Fibroblast of lung (primary cell): Measurements from ENCODE around the gene CCDC78. TPM values are rescaled to one million over a fixed set of nuclear protein-coding genes. Genes with fewer than 3 reads are reported as not detected.

Experiments
- DNase-seq, 2 donors: peaks; one replicate each; pipeline versions ENCODE4 v3.0.0 to v3.0.0-alpha.2; 2010; ENCODE audit warnings: low read depth in 2 of 2
- H2AFZ ChIP-seq: 2 replicates; pipeline ENCODE4 v1.5.1; 2012; ENCODE audit warnings: low read length, control low read depth, inconsistent platforms
- H3K27ac ChIP-seq: 2 replicates; pipeline ENCODE4 v1.5.1; 2011; ENCODE audit warnings: low read length, control low read depth; ENCODE audit not compliant: insufficient read depth
- H3K27me3 ChIP-seq: 2 replicates; pipeline ENCODE4 v1.5.1; 2011; ENCODE audit warnings: mild to moderate bottlenecking, low read length; ENCODE audit not compliant: control insufficient read depth, insufficient read depth
- H3K36me3 ChIP-seq: 2 replicates; pipeline ENCODE4 v1.5.1; 2011; ENCODE audit warnings: low read length; ENCODE audit not compliant: control insufficient read depth, insufficient read depth
- H3K4me1 ChIP-seq: 2 replicates; pipeline ENCODE4 v1.5.1; 2011; ENCODE audit warnings: low read length; ENCODE audit not compliant: control insufficient read depth, insufficient read depth; ENCODE audit errors: extremely low read depth
- H3K4me2 ChIP-seq: 2 replicates; pipeline ENCODE4 v1.5.1; 2011; ENCODE audit warnings: low read length, control low read depth; ENCODE audit not compliant: insufficient read depth; ENCODE audit errors: extremely low read depth
- H3K4me3 ChIP-seq, 4 experiments: fragments of 200-600 bp in 1 of 4; sonication (generic) in 1 of 4; replicated peaks in 1 of 4; 2 replicates each; pipeline ENCODE4 v1.5.1; 2011 to 2016; ENCODE audit warnings: low read length in 4 of 4, low read depth in 3 of 4, mild to moderate bottlenecking in 3 of 4, control low read depth in 2 of 4, inconsistent platforms in 1 of 4, mixed read lengths in 1 of 4; ENCODE audit not compliant: insufficient read depth in 1 of 4; ENCODE audit errors: control extremely low read depth in 1 of 4
- H3K79me2 ChIP-seq: 2 replicates; pipeline ENCODE4 v1.5.1; 2012; ENCODE audit warnings: mild to moderate bottlenecking, low read length, inconsistent platforms; ENCODE audit not compliant: control insufficient read depth, insufficient read depth
- H3K9ac ChIP-seq: 2 replicates; pipeline ENCODE4 v1.5.1; 2011; ENCODE audit warnings: mild to moderate bottlenecking, low read length, control low read depth; ENCODE audit not compliant: insufficient read depth
- H3K9me3 ChIP-seq: 2 replicates; pipeline ENCODE4 v1.5.1; 2012; ENCODE audit warnings: low read depth, low read length; ENCODE audit not compliant: control insufficient read depth, insufficient read depth
- H4K20me1 ChIP-seq: 2 replicates; pipeline ENCODE4 v1.5.1; 2011; ENCODE audit warnings: low read length; ENCODE audit not compliant: control insufficient read depth, insufficient read depth; ENCODE audit errors: extremely low read depth
- CTCF ChIP-seq, 2 donors: IDR thresholded peaks in 1 of 2; conservative IDR thresholded peaks in 1 of 2; 1 replicate in 1 of 2; 2 replicates in 1 of 2; pipeline ENCODE4 v1.5.1; 2011 to 2012; ENCODE audit warnings: low read length in 2 of 2, control low read depth in 1 of 2, inconsistent platforms in 1 of 2, low read depth in 1 of 2, mild to moderate bottlenecking in 1 of 2
- EZH2 ChIP-seq: IDR thresholded peaks from 2 replicates; pipeline ENCODE4 v1.5.1; 2012; ENCODE audit warnings: low read length, control low read depth, mild to moderate bottlenecking; ENCODE audit errors: missing control alignments
- polyA plus RNA-seq, 2 donors: library from polyadenylated mRNA; depleted of rRNA in 1 of 2; stranded (reverse) in 1 of 2; unstranded in 1 of 2; fragments of >200 nt; gene quantifications; 2 replicates each; pipeline ENCODE4 v1.2.1, GENCODE V29; 2011 to 2012; ENCODE audit warnings: missing spikeins in 1 of 2
- total RNA-seq: library from RNA; depleted of rRNA; stranded (reverse); fragments of >200 nt; gene quantifications from 2 replicates; pipeline ENCODE4 v1.2.1, GENCODE V29; 2014

Gene CCDC78
- total and polyA plus RNA-seq, 2 donors (not counting 1 experiment from before 2014, with no cell fraction given): 0.50 to 1.8 TPM

- DNase-seq: no peak
- no peak overlapping the region for H2AFZ ChIP-seq
- no peaks in the 10 kb centered on the region for H3K79me2 ChIP-seq
- H3K4me3 ChIP-seq: no peak overlapping the region
- no peaks in the 10 kb centered on the region for H3K9me3 ChIP-seq
- H3K4me1 ChIP-seq: peaks cover 2% of the 10 kb centered on the region
- no peaks in the 10 kb centered on the region for H3K36me3 ChIP-seq
- H3K27ac ChIP-seq: no peak overlapping the region
- H3K9ac ChIP-seq: no peak overlapping the region
- TF ChIP-seq EZH2 (peak; percentile 94), CTCF (conservative IDR thresholded peaks at IDR 0.05 in 1 of 2, IDR thresholded peaks at IDR 0.05 in 1 of 2; ENCODE audit: low read depth in 1 of 2, low read length in 2 of 2) (no peak)
- no peaks in the 10 kb centered on the region for H4K20me1 ChIP-seq
- no peak overlapping the region for H3K4me2 ChIP-seq
- peaks cover 50% of the 10 kb centered on the region for H3K27me3 ChIP-seq
Observed at GRCh38 chr16:704552-705380, 21.5 kb downstream of the CCDC78 start.

GRCh38 chr16:704047-704446, 22.2 kb downstream of the CCDC78 start:
- Histone ChIP-seq H4K20me1 (no peaks in the 10 kb centered on the region), H3K9ac (no peak overlapping the region), H3K36me3 (no peaks in the 10 kb centered on the region), H3K4me2 (no peak overlapping the region), H3K27me3 (peaks cover 50% of the 10 kb centered on the region), H3K4me3 (no peak overlapping the region), H3K9me3 (no peaks in the 10 kb centered on the region), H3K27ac (no peak overlapping the region), H3K79me2 (no peaks in the 10 kb centered on the region), H3K4me1 (no peaks in the 10 kb centered on the region), H2AFZ (no peak overlapping the region)
- TF ChIP-seq EZH2: no peak
- no peak for TF ChIP-seq CTCF (conservative IDR thresholded peaks at IDR 0.05 in 1 of 2, IDR thresholded peaks at IDR 0.05 in 1 of 2; ENCODE audit: low read depth in 1 of 2, low read length in 2 of 2)
- no peak for DNase-seq

- Histone ChIP-seq H3K27me3 (peaks cover 50% of the 10 kb centered on the region), H2AFZ (no peak overlapping the region), H4K20me1 (no peaks in the 10 kb centered on the region), H3K4me2 (no peak overlapping the region), H3K4me1 (no peaks in the 10 kb centered on the region), H3K79me2 (no peaks in the 10 kb centered on the region), H3K36me3 (no peaks in the 10 kb centered on the region), H3K27ac (no peak overlapping the region), H3K9ac (no peak overlapping the region), H3K4me3 (no peak overlapping the region), H3K9me3 (no peaks in the 10 kb centered on the region)
- no peak for DNase-seq
- TF ChIP-seq CTCF (conservative IDR thresholded peaks at IDR 0.05 in 1 of 2, IDR thresholded peaks at IDR 0.05 in 1 of 2; ENCODE audit: low read depth in 1 of 2, low read length in 2 of 2) (no peak), EZH2 (no peak)
Observed at GRCh38 chr16:703406-703805, 22.8 kb downstream of the CCDC78 start.
